SK-N-SH treated with all-trans-retinoic acid at 6 μM for 48 hours (cell line): ENCODE data around the gene TMEM263.

Experiments used
- CSDC2 ChIP-seq: fragments of 250-450 bp; sonication (Bioruptor Pico); IDR thresholded peaks from 2 replicates; pipeline ENCODE4 v1.5.0; 2020; ENCODE audit warnings: mild to moderate bottlenecking, moderate library complexity
- ZFP3 ChIP-seq: fragments of 250-450 bp; sonication (Bioruptor Pico); IDR thresholded peaks from 2 replicates; pipeline ENCODE4 v1.5.0; 2020; ENCODE audit warnings: mild to moderate bottlenecking, moderate library complexity
- ZFP30 ChIP-seq: fragments of 450-650 bp; formaldehyde crosslinking; IDR thresholded peaks from 2 replicates; pipeline ENCODE4 v1.5.0; 2022; ENCODE audit warnings: mild to moderate bottlenecking, moderate library complexity
- TF ChIP-seq, protein P1 (sequence below): fragments of 250-450 bp; sonication (Bioruptor Pico); IDR thresholded peaks from 2 replicates; pipeline ENCODE4 v1.5.0; 2020; ENCODE audit warnings: mild to moderate bottlenecking, moderate library complexity

DNA sequence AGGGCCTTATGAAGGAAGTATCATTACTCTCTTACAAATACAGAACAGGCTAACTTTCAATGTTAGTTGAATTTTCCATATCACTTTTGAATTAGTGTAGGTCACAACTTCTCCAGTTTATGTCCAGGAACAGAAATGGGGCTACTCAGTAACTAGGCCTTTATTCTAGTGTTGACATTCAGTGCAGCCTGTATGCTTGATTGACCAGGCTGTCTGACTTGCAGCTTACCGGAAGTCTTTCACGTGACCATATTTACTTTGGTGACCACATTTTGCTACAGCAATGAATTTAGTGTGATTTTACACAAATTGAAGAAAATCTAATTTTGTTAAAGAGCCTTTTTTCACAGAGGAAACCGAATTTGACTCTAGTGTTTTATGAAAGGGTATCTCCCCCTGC lies 18.8 kb downstream of the TMEM263 start:
- TF ChIP-seq ZFP30 = no peak
- no peak for TF ChIP-seq ZFP3 (CRISPR knock-in tag)
- no peak for TF ChIP-seq CSDC2
- TF ChIP-seq, protein P1, sequence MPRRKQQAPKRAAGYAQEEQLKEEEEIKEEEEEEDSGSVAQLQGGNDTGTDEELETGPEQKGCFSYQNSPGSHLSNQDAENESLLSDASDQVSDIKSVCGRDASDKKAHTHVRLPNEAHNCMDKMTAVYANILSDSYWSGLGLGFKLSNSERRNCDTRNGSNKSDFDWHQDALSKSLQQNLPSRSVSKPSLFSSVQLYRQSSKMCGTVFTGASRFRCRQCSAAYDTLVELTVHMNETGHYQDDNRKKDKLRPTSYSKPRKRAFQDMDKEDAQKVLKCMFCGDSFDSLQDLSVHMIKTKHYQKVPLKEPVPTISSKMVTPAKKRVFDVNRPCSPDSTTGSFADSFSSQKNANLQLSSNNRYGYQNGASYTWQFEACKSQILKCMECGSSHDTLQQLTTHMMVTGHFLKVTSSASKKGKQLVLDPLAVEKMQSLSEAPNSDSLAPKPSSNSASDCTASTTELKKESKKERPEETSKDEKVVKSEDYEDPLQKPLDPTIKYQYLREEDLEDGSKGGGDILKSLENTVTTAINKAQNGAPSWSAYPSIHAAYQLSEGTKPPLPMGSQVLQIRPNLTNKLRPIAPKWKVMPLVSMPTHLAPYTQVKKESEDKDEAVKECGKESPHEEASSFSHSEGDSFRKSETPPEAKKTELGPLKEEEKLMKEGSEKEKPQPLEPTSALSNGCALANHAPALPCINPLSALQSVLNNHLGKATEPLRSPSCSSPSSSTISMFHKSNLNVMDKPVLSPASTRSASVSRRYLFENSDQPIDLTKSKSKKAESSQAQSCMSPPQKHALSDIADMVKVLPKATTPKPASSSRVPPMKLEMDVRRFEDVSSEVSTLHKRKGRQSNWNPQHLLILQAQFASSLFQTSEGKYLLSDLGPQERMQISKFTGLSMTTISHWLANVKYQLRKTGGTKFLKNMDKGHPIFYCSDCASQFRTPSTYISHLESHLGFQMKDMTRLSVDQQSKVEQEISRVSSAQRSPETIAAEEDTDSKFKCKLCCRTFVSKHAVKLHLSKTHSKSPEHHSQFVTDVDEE (CRISPR knock-in tag) = no peak
